ENCODE measurements around the gene TRHDE. TPM values are rescaled to one million over a fixed set of nuclear protein-coding genes. Genes with fewer than 3 reads are reported as not detected.
"Not testable (repeated sequence)": the region's sequence is repeated elsewhere in the genome, so short reads cannot be mapped to it uniquely, and the experiment has no call there.

The TRHDE gene
- total RNA-seq, 1 donor, result 33.7 TPM

- no peak for DNase-seq (ENCODE audit: low read depth)
- no peak for TF ChIP-seq CTCF (IDR thresholded peaks at IDR 0.05; ENCODE audit: insufficient read depth, low read depth, low read length)
- H3K4me3 ChIP-seq (ENCODE audit: low read depth, low read length), result no peak overlapping the region
These were observed 340.0 kb downstream of the TRHDE start for GRCh38 chr12:72612171-72612570.

- H3K4me3 ChIP-seq (ENCODE audit: low read depth, low read length), result no peak overlapping the region
- no peak for DNase-seq (ENCODE audit: low read depth)
- no peak for TF ChIP-seq CTCF (IDR thresholded peaks at IDR 0.05; ENCODE audit: insufficient read depth, low read depth, low read length)
These were observed 346.6 kb downstream of the TRHDE start for GRCh38 chr12:72618764-72619163.

GRCh38 chr12:72622556-72622955 lies 350.4 kb downstream of the TRHDE start:
- no peak for TF ChIP-seq CTCF (IDR thresholded peaks at IDR 0.05; ENCODE audit: insufficient read depth, low read depth, low read length)
- H3K4me3 ChIP-seq (ENCODE audit: low read depth, low read length), result no peak overlapping the region
- no peak for DNase-seq (ENCODE audit: low read depth)

GRCh38 chr12:72631926-72632685 lies 359.9 kb downstream of the TRHDE start:
- DNase-seq (ENCODE audit: low read depth), result no peak
- no peak overlapping the region for H3K4me3 ChIP-seq (ENCODE audit: low read depth, low read length)
- no peak for TF ChIP-seq CTCF (IDR thresholded peaks at IDR 0.05; ENCODE audit: insufficient read depth, low read depth, low read length)

- H3K4me3 ChIP-seq (ENCODE audit: low read depth, low read length), result no peak overlapping the region
- no peak for DNase-seq (ENCODE audit: low read depth)
- no peak for TF ChIP-seq CTCF (IDR thresholded peaks at IDR 0.05; ENCODE audit: insufficient read depth, low read depth, low read length)
These were observed 370.5 kb downstream of the TRHDE start for GRCh38 chr12:72642706-72643105.

- no peak for DNase-seq (ENCODE audit: low read depth)
- no peak overlapping the region for H3K4me3 ChIP-seq (ENCODE audit: low read depth, low read length)
- TF ChIP-seq CTCF (IDR thresholded peaks at IDR 0.05; ENCODE audit: insufficient read depth, low read depth, low read length), result no peak
These were observed 375.0 kb downstream of the TRHDE start for GRCh38 chr12:72647139-72647538.

- DNase-seq (ENCODE audit: low read depth), result no peak
- TF ChIP-seq CTCF (IDR thresholded peaks at IDR 0.05; ENCODE audit: insufficient read depth, low read depth, low read length), result no peak
- no peak overlapping the region for H3K4me3 ChIP-seq (ENCODE audit: low read depth, low read length)
These were observed 386.4 kb downstream of the TRHDE start for GRCh38 chr12:72658615-72659014.

- not testable (repeated sequence) for DNase-seq (ENCODE audit: low read depth); H3K4me3 ChIP-seq (ENCODE audit: low read depth, low read length)
These were observed 388.0 kb downstream of the TRHDE start for GRCh38 chr12:72660174-72660573.

Data from fibroblast of villous mesenchyme (primary cell).